Caco-2 (cell line): Measurements from ENCODE around the gene NMNAT3. TPM values are rescaled to one million over a fixed set of nuclear protein-coding genes. Genes with fewer than 3 reads are reported as not detected.
A peak's percentile ranks its signal among the peaks of the same experiment; 100 is the strongest.
"Not testable (repeated sequence)": the region's sequence is repeated elsewhere in the genome, so short reads cannot be mapped to it uniquely, and the experiment has no call there.

Experiments
- BruUV-seq: library from RNA; stranded (reverse); fragments of 400-500 nt; replicated peaks from 2 replicates; lab custom pipeline; 2021; lab: Mats Ljungman, UMichigan
- CTCF ChIA-PET: fragments of 300-600 bp; sonication (Branson Sonifier 250); formaldehyde crosslinking; loops from one replicate; lab custom pipeline; 2022; ENCODE audit warnings: antibody characterized with exemption; lab: Charles Lee
- POLR2A ChIA-PET: fragments of 300-600 bp; sonication (Branson Sonifier 250); formaldehyde crosslinking; loops from one replicate; lab custom pipeline; 2022; ENCODE audit warnings: antibody characterized with exemption; lab: Charles Lee
- DNase-seq, 2 experiments: peaks; one replicate each; pipeline versions ENCODE4 v3.0.0 to v3.0.0-alpha.2; 2020 to 2022
- H3K27me3 ChIP-seq: replicated peaks from 2 replicates; pipeline ENCODE4 v1.6.0; 2011; ENCODE audit warnings: low read length; ENCODE audit not compliant: control insufficient read depth, insufficient read depth
- H3K36me3 ChIP-seq: 2 replicates; pipeline ENCODE4 v1.5.1; 2011; ENCODE audit warnings: low read length; ENCODE audit not compliant: control insufficient read depth, insufficient read depth
- H3K4me1 ChIP-seq: fragments of 250-450 bp; sonication (Bioruptor Pico); 2 replicates; pipeline ENCODE4 v1.5.1; 2020; ENCODE audit warnings: mild to moderate bottlenecking
- H3K4me3 ChIP-seq: 2 replicates; pipeline ENCODE4 v1.5.1; 2011; ENCODE audit warnings: low read depth, mild to moderate bottlenecking, control low read depth, low read length
- H3K9me3 ChIP-seq: fragments of 250-450 bp; sonication (Bioruptor Pico); 2 replicates; pipeline ENCODE4 v1.5.1; 2020; ENCODE audit warnings: mild to moderate bottlenecking, moderate library complexity
- H3K27ac Mint-ChIP-seq: one replicate; pipeline ENCODE4 v1.8.0; 2022; ENCODE audit warnings: mixed read lengths; ENCODE audit not compliant: unreplicated experiment
- H3K27me3 Mint-ChIP-seq: one replicate; pipeline ENCODE4 v1.8.0; 2022; ENCODE audit warnings: mixed read lengths; ENCODE audit not compliant: insufficient read depth, unreplicated experiment
- H3K36me3 Mint-ChIP-seq: one replicate; pipeline ENCODE4 v1.8.0; 2022; ENCODE audit warnings: mild to moderate bottlenecking, mixed read lengths; ENCODE audit not compliant: insufficient read depth, unreplicated experiment
- H3K4me1 Mint-ChIP-seq: one replicate; pipeline ENCODE4 v1.8.0; 2022; ENCODE audit warnings: low read depth, mixed read lengths; ENCODE audit not compliant: unreplicated experiment
- H3K4me3 Mint-ChIP-seq: one replicate; pipeline ENCODE4 v1.8.0; 2022; ENCODE audit warnings: mild to moderate bottlenecking, moderate library complexity, mixed read lengths; ENCODE audit not compliant: unreplicated experiment
- H3K9me3 Mint-ChIP-seq: one replicate; pipeline ENCODE4 v1.8.0; 2022; ENCODE audit warnings: mixed read lengths; ENCODE audit not compliant: unreplicated experiment
- CTCF ChIP-seq, 2 experiments: fragments of 200-600 bp in 1 of 2; IDR thresholded peaks; 1 replicate in 1 of 2; 2 replicates in 1 of 2; pipeline versions ENCODE4 v1.5.1 to v1.8.0; 2011 to 2022; ENCODE audit warnings: antibody characterized with exemption in 1 of 2, control low read depth in 1 of 2, inconsistent platforms in 1 of 2, low read depth in 1 of 2, low read length in 1 of 2, mild to moderate bottlenecking in 1 of 2, moderate library complexity in 1 of 2; ENCODE audit not compliant: insufficient read depth in 1 of 2, severe bottlenecking in 1 of 2, unreplicated experiment in 1 of 2
- intact Hi-C: fragments of 100-400 bp; cut with micrococcal nuclease; formaldehyde crosslinking; loops from one replicate; pipeline ENCODE4 v1.10.0; 2022; ENCODE audit not compliant: unreplicated experiment
- total RNA-seq: library from RNA; stranded (reverse); gene quantifications from 2 replicates; pipeline ENCODE4 v1.2.3, GENCODE V29; 2022

NMNAT3 gene
- total RNA-seq, 1 experiment from 2014 or later = 17.6 TPM

DNA sequence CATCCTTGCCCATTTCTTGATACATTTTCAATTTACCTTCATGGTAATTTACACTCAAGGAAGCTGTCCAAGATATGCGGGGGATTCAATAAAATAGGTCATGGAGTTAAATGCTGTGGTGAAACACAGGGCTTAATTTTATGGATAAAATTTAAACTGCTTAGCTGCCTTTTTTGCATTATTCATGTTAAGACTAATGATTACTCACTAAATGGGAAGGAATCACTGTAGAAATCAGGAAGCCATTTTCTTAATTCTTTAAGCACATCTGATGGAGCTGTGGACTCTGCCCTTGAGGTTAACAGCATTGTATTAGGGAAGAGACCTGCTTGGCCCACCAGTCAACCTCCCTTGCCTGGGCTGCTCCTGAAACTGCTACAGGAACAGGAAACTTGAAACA, 75.8 kb downstream of the NMNAT3 start:
- H3K4me3 Mint-ChIP-seq = no peak overlapping the region
- no peak for TF ChIP-seq CTCF (IDR thresholded peaks at IDR 0.05; ENCODE audit: insufficient read depth in 1 of 2, low read depth in 1 of 2, low read length in 1 of 2, severe bottlenecking in 1 of 2, unreplicated experiment in 1 of 2)
- H3K27me3 ChIP-seq = no peaks in the 10 kb centered on the region
- H3K27ac Mint-ChIP-seq = no peak overlapping the region
- intact Hi-C loops = no loop called here
- H3K4me1 Mint-ChIP-seq = no peaks in the 10 kb centered on the region
- CTCF ChIA-PET = no interaction called here
- no peaks in the 10 kb centered on the region for H3K36me3 Mint-ChIP-seq
- H3K4me3 ChIP-seq = no peak overlapping the region
- H3K27me3 Mint-ChIP-seq = no peaks in the 10 kb centered on the region
- no peak for DNase-seq
- no peaks in the 10 kb centered on the region for H3K9me3 ChIP-seq
- H3K4me1 ChIP-seq = peaks cover 5% of the 10 kb centered on the region
- POLR2A ChIA-PET = no interaction called here
- no peaks in the 10 kb centered on the region for H3K9me3 Mint-ChIP-seq
- BruUV-seq = no TSS peak
- H3K36me3 ChIP-seq = no peaks in the 10 kb centered on the region; the same call in 1 of the 2 replicates

DNA sequence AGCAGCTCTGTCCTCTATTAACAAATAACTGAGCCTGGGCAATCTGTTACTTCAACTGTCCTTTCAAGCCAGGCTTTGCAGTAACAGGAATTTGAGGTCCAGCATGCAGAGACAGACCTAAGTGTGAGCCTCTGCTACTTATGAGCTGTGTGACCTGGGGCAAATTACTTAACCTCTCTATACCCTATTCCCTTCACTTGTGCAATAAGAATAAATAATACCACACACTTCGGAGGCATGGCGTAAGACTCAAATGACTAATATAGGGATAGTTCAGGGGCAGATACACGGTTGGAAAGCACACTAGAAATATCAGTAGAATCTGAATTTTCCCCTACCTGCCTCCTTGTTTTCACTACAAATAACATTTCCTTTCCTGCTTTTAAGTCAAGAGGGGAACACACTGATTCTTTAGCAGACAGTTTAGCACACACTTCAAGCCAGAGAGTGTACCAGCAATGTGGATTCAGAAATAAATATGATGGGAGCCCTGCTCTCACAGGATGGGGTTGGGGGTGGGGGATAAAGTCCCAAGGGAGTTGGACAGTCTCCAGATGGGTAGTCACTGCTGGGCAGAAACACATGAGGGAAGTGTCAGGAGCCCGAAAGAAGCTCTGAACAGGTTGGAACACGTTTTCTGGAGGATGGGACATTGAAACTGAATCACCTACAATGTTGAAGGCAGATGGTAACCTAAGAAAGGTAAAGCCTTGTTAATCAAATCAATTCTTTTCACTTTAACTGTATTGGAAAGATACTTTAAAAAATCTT, 76.4 kb downstream of the NMNAT3 start:
- H3K9me3 Mint-ChIP-seq = no peaks in the 10 kb centered on the region
- ChIA-PET POLR2A (no interaction called here), CTCF (no interaction called here)
- H3K4me3 ChIP-seq = no peak overlapping the region
- H3K27ac Mint-ChIP-seq = no peak overlapping the region
- H3K36me3 ChIP-seq = no peaks in the 10 kb centered on the region; the same call in 1 of the 2 replicates
- H3K4me1 ChIP-seq = peaks cover 5% of the 10 kb centered on the region
- H3K9me3 ChIP-seq = no peaks in the 10 kb centered on the region
- no peaks in the 10 kb centered on the region for H3K27me3 ChIP-seq
- intact Hi-C loops = no loop called here
- DNase-seq = no peak
- no peak overlapping the region for H3K4me3 Mint-ChIP-seq
- no peaks in the 10 kb centered on the region for H3K36me3 Mint-ChIP-seq
- H3K27me3 Mint-ChIP-seq = no peaks in the 10 kb centered on the region
- no TSS peak for BruUV-seq
- no peak for TF ChIP-seq CTCF (IDR thresholded peaks at IDR 0.05; ENCODE audit: insufficient read depth in 1 of 2, low read depth in 1 of 2, low read length in 1 of 2, severe bottlenecking in 1 of 2, unreplicated experiment in 1 of 2)
- no peaks in the 10 kb centered on the region for H3K4me1 Mint-ChIP-seq

DNA sequence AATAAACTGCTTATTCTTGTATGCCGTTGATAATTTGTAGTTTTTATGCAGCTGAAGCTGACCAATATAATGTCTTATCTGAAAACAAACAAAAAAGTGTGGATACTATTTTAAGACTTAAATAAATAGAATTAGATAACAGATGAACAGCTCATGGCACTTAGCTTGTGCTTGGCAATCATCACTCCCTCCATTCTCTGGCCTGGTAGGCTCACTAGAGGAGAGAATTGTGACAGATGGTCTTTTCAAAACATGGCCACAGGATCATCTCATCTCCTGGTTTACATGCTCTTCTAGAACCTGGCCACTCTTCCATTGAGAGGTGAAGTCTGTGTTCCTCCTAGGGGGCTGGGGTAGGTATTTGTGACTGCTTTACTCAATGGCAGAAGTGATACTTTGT, 79.8 kb downstream of the NMNAT3 start:
- Mint-ChIP-seq H3K36me3 (no peaks in the 10 kb centered on the region), H3K27ac (no peak overlapping the region), H3K4me1 (no peaks in the 10 kb centered on the region), H3K27me3 (no peaks in the 10 kb centered on the region), H3K4me3 (no peak overlapping the region), H3K9me3 (no peaks in the 10 kb centered on the region)
- no peaks in the 10 kb centered on the region for H3K27me3 ChIP-seq
- peaks cover 5% of the 10 kb centered on the region for H3K4me1 ChIP-seq
- H3K4me3 ChIP-seq = no peak overlapping the region
- no TSS peak for BruUV-seq
- intact Hi-C loops = no loop called here
- TF ChIP-seq CTCF (IDR thresholded peaks at IDR 0.05; ENCODE audit: insufficient read depth in 1 of 2, low read depth in 1 of 2, low read length in 1 of 2, severe bottlenecking in 1 of 2, unreplicated experiment in 1 of 2) = no peak
- H3K36me3 ChIP-seq = no peaks in the 10 kb centered on the region; the same call in 1 of the 2 replicates
- H3K9me3 ChIP-seq = no peaks in the 10 kb centered on the region
- ChIA-PET CTCF (interaction anchor here (1.0 kb wide), 1 partner anchor 10 kb away, joined by 4 read pairs; no protein-coding TSS in a partner anchor), POLR2A (interaction anchor here (1.3 kb wide), 1 partner anchor 57 kb away, joined by 3 read pairs; no protein-coding TSS in a partner anchor)
- no peak for DNase-seq

GRCh38 chr3:139591186-139591585, 86.6 kb downstream of the NMNAT3 start:
- Mint-ChIP-seq H3K4me1 (peaks cover 12% of the 10 kb centered on the region), H3K36me3 (peaks cover 14% of the 10 kb centered on the region), H3K4me3 (peak overlapping the region; percentile 49)
- H3K4me1 ChIP-seq, H3K27me3 ChIP-seq, H3K36me3 ChIP-seq, H3K27me3 Mint-ChIP-seq, intact Hi-C loops, POLR2A ChIA-PET, CTCF ChIA-PET, H3K9me3 Mint-ChIP-seq, H3K9me3 ChIP-seq, H3K27ac Mint-ChIP-seq: not testable (repeated sequence)
- H3K4me3 ChIP-seq = peak overlapping the region; percentile 23
- peak; percentile 49 to 51 for DNase-seq
- BruUV-seq = TSS peak; percentile 43
